Measurements from ENCODE around the gene TSNAXIP1. TPM values are rescaled to one million over a fixed set of nuclear protein-coding genes. Genes with fewer than 3 reads are reported as not detected.

The TSNAXIP1 gene
- polyA plus RNA-seq, 1 donor (not counting 4 experiments of a cell fraction or from before 2014, with no cell fraction given), result 0.54 TPM

DNA sequence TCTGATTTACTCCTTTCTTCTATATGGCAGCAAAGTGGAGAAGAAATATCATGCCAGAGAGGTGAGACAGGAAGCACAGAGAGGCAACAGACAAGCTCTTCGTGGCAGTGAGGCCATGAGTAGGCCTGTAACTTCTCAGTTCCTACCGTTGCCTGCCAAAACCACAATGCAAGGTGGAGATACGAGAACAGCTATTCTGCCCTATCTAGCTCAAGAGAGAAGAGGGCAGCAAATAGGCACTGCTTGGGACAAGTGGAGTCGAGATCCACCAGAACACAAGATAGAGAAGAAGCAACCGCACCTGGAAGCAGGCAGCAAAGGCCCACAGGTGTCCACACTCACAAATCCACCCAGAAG lies 25.1 kb upstream of the TSNAXIP1 start:
- TF ChIP-seq EZH2 (IDR thresholded peaks at IDR 0.05; ENCODE audit: low read length), result no peak
- TF ChIP-seq, protein P1, sequence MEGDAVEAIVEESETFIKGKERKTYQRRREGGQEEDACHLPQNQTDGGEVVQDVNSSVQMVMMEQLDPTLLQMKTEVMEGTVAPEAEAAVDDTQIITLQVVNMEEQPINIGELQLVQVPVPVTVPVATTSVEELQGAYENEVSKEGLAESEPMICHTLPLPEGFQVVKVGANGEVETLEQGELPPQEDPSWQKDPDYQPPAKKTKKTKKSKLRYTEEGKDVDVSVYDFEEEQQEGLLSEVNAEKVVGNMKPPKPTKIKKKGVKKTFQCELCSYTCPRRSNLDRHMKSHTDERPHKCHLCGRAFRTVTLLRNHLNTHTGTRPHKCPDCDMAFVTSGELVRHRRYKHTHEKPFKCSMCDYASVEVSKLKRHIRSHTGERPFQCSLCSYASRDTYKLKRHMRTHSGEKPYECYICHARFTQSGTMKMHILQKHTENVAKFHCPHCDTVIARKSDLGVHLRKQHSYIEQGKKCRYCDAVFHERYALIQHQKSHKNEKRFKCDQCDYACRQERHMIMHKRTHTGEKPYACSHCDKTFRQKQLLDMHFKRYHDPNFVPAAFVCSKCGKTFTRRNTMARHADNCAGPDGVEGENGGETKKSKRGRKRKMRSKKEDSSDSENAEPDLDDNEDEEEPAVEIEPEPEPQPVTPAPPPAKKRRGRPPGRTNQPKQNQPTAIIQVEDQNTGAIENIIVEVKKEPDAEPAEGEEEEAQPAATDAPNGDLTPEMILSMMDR (optimal IDR thresholded peaks at IDR 0.05 in 1 of 3, IDR thresholded peaks at IDR 0.05 in 1 of 3, conservative IDR thresholded peaks at IDR 0.05 in 1 of 3; ENCODE audit: extremely low read depth in 1 of 3, insufficient read depth in 2 of 3, low read length in 3 of 3), result no peak
- DNase-seq (ENCODE audit: low read depth, low spot score), result no peak
- H3K9ac ChIP-seq (ENCODE audit: control insufficient read depth, extremely low read depth, insufficient read depth, low read length), result no peak overlapping the region
- H3K27me3 ChIP-seq (ENCODE audit: control insufficient read depth, extremely low read depth, insufficient read depth, low read length), result no peaks in the 10 kb centered on the region
- H3K4me3 ChIP-seq (ENCODE audit: control insufficient read depth in 2 of 3, extremely low read depth in 1 of 3, insufficient read depth in 2 of 3, low read depth in 1 of 3, low read length in 3 of 3), result no peak overlapping the region
- no peaks in the 10 kb centered on the region for H3K9me1 ChIP-seq (ENCODE audit: control insufficient read depth, extremely low read depth, insufficient read depth, low read length)
- H3K27ac ChIP-seq (ENCODE audit: control insufficient read depth, insufficient read depth, low read length), result no peak overlapping the region
- FAIRE-seq, result no peak
- dilution Hi-C loops (cut with MboI; ENCODE audit: extremely low pct_ligation_motif_present, low sequenced_read_pairs), result no loop called here
- H3K4me2 ChIP-seq (ENCODE audit: control insufficient read depth, extremely low read depth, insufficient read depth, low read depth, low read length), result peak overlapping the region; percentile 23
- peaks cover 2 to 5% of the 10 kb centered on the region in 2 experiments for H3K36me3 ChIP-seq (ENCODE audit: control insufficient read depth in 2 of 2, extremely low read depth in 1 of 2, insufficient read depth in 2 of 2, low read length in 2 of 2)
- H4K20me1 ChIP-seq (ENCODE audit: control insufficient read depth, extremely low read depth, insufficient read depth, low read length), result peaks cover 2% of the 10 kb centered on the region
- H3K9me3 ChIP-seq (ENCODE audit: control insufficient read depth, low read depth, low read length), result no peaks in the 10 kb centered on the region
- H2AFZ ChIP-seq (ENCODE audit: control insufficient read depth, low read length), result no peak overlapping the region
- H3K4me1 ChIP-seq (ENCODE audit: control insufficient read depth, extremely low read depth, insufficient read depth, low read length), result peaks cover 30% of the 10 kb centered on the region
- peaks cover 19% of the 10 kb centered on the region for H3K79me2 ChIP-seq (ENCODE audit: control insufficient read depth, insufficient read depth, low read length)

- Histone ChIP-seq H3K4me2 (ENCODE audit: control insufficient read depth, extremely low read depth, insufficient read depth, low read depth, low read length) (no peak overlapping the region), H3K4me1 (ENCODE audit: control insufficient read depth, extremely low read depth, insufficient read depth, low read length) (peaks cover 30% of the 10 kb centered on the region), H3K27me3 (ENCODE audit: control insufficient read depth, extremely low read depth, insufficient read depth, low read length) (no peaks in the 10 kb centered on the region), H3K9ac (ENCODE audit: control insufficient read depth, extremely low read depth, insufficient read depth, low read length) (no peak overlapping the region), H3K4me3 (ENCODE audit: control insufficient read depth in 2 of 3, extremely low read depth in 1 of 3, insufficient read depth in 2 of 3, low read depth in 1 of 3, low read length in 3 of 3) (no peak overlapping the region), H3K79me2 (ENCODE audit: control insufficient read depth, insufficient read depth, low read length) (peaks cover 20% of the 10 kb centered on the region), H3K36me3 (ENCODE audit: control insufficient read depth in 2 of 2, extremely low read depth in 1 of 2, insufficient read depth in 2 of 2, low read length in 2 of 2) (peaks cover 2 to 5% of the 10 kb centered on the region in 2 experiments), H2AFZ (ENCODE audit: control insufficient read depth, low read length) (no peak overlapping the region), H3K27ac (ENCODE audit: control insufficient read depth, insufficient read depth, low read length) (no peak overlapping the region), H4K20me1 (ENCODE audit: control insufficient read depth, extremely low read depth, insufficient read depth, low read length) (peaks cover 2% of the 10 kb centered on the region), H3K9me1 (ENCODE audit: control insufficient read depth, extremely low read depth, insufficient read depth, low read length) (no peaks in the 10 kb centered on the region), H3K9me3 (ENCODE audit: control insufficient read depth, low read depth, low read length) (no peaks in the 10 kb centered on the region)
- TF ChIP-seq EZH2 (IDR thresholded peaks at IDR 0.05; ENCODE audit: low read length), result no peak
- TF ChIP-seq, protein P1 (optimal IDR thresholded peaks at IDR 0.05 in 1 of 3, IDR thresholded peaks at IDR 0.05 in 1 of 3, conservative IDR thresholded peaks at IDR 0.05 in 1 of 3; ENCODE audit: extremely low read depth in 1 of 3, insufficient read depth in 2 of 3, low read length in 3 of 3), result no peak
- FAIRE-seq (no peak), DNase-seq (ENCODE audit: low read depth, low spot score) (no peak)
- dilution Hi-C loops (cut with MboI; ENCODE audit: extremely low pct_ligation_motif_present, low sequenced_read_pairs), result no loop called here
Measured at GRCh38 chr16:67782567-67783352, 23.9 kb upstream of the TSNAXIP1 start.
